ENCODE measurements around the gene PRR14L.

GRCh38 chr22:31728857-31729256, 21.1 kb downstream of the PRR14L start:
- TF ChIP-seq CTCF (IDR thresholded peaks at IDR 0.05) = no peak
- TF ChIP-seq POLR2A (IDR thresholded peaks at IDR 0.05) = no peak
